Astrocyte (in vitro differentiated cells and primary cell): Measurements from ENCODE around the gene LHX2. TPM values are rescaled to one million over a fixed set of nuclear protein-coding genes. Genes with fewer than 3 reads are reported as not detected.
A peak's percentile ranks its signal among the peaks of the same experiment; 100 is the strongest.

ENCODE experiments used
- DNase-seq: peaks from one replicate; pipeline ENCODE4 v3.0.0-alpha.2; 2010; ENCODE audit warnings: low read depth
- FAIRE-seq: peaks from 2 replicates; lab custom pipeline; 2011; peaks lifted over from hg19 to GRCh38; lab: Jason Lieb, UNC
- H2AFZ ChIP-seq: 2 replicates; pipeline ENCODE4 v1.6.0; 2012; ENCODE audit warnings: low read depth, low read length, inconsistent platforms
- H3K27ac ChIP-seq: 2 replicates; pipeline ENCODE4 v1.5.1; 2011; ENCODE audit warnings: low read depth, low read length, inconsistent platforms
- H3K27me3 ChIP-seq: 2 replicates; pipeline ENCODE4 v1.6.0; 2011; ENCODE audit warnings: low read length, inconsistent platforms; ENCODE audit not compliant: insufficient read depth
- H3K36me3 ChIP-seq: 2 replicates; pipeline ENCODE4 v1.5.1; 2011; ENCODE audit warnings: low read length, inconsistent platforms; ENCODE audit not compliant: insufficient read depth
- H3K4me1 ChIP-seq: 2 replicates; pipeline ENCODE4 v1.5.1; 2011; ENCODE audit warnings: low read length, inconsistent platforms; ENCODE audit not compliant: insufficient read depth
- H3K4me2 ChIP-seq: 2 replicates; pipeline ENCODE4 v1.6.0; 2012; ENCODE audit warnings: low read length, inconsistent platforms
- H3K4me3 ChIP-seq: 2 replicates; pipeline ENCODE4 v1.5.1; 2011; ENCODE audit warnings: low read depth, mild to moderate bottlenecking, low read length, inconsistent platforms; ENCODE audit not compliant: insufficient read depth
- H3K79me2 ChIP-seq: 2 replicates; pipeline ENCODE4 v1.6.0; 2012; ENCODE audit warnings: mild to moderate bottlenecking, low read length, inconsistent platforms; ENCODE audit not compliant: insufficient read depth
- H3K9ac ChIP-seq: 2 replicates; pipeline ENCODE4 v1.6.0; 2012; ENCODE audit warnings: mild to moderate bottlenecking, low read length, inconsistent platforms
- H3K9me3 ChIP-seq: 2 replicates; pipeline ENCODE4 v1.5.1; 2012; ENCODE audit warnings: low read depth, mild to moderate bottlenecking, low read length, inconsistent platforms; ENCODE audit not compliant: insufficient read depth
- H4K20me1 ChIP-seq: 2 replicates; pipeline ENCODE4 v1.6.0; 2012; ENCODE audit warnings: low read length, inconsistent platforms; ENCODE audit not compliant: insufficient read depth
- H3K27ac Mint-ChIP-seq: one replicate; pipeline ENCODE4 v1.8.0; 2021; ENCODE audit warnings: mild to moderate bottlenecking, mixed read lengths; ENCODE audit not compliant: unreplicated experiment
- H3K27me3 Mint-ChIP-seq: one replicate; pipeline ENCODE4 v1.8.0; 2021; ENCODE audit warnings: low read depth, mixed read lengths; ENCODE audit not compliant: unreplicated experiment
- H3K36me3 Mint-ChIP-seq: one replicate; pipeline ENCODE4 v1.8.0; 2021; ENCODE audit warnings: low read depth, mixed read lengths; ENCODE audit not compliant: unreplicated experiment
- H3K4me1 Mint-ChIP-seq: one replicate; pipeline ENCODE4 v1.8.0; 2021; ENCODE audit warnings: low read depth, mixed read lengths; ENCODE audit not compliant: unreplicated experiment
- H3K4me3 Mint-ChIP-seq: one replicate; pipeline ENCODE4 v1.8.0; 2021; ENCODE audit warnings: mild to moderate bottlenecking, moderate library complexity, mixed read lengths; ENCODE audit not compliant: unreplicated experiment
- H3K9me3 Mint-ChIP-seq: one replicate; pipeline ENCODE4 v1.8.0; 2021; ENCODE audit warnings: mild to moderate bottlenecking, mixed read lengths; ENCODE audit not compliant: unreplicated experiment
- CTCF ChIP-seq: IDR thresholded peaks from 2 replicates; pipeline ENCODE4 v1.5.1; 2011; ENCODE audit warnings: low read depth, mild to moderate bottlenecking, inconsistent platforms, low read length, moderate library complexity; ENCODE audit not compliant: insufficient read depth
- EZH2 ChIP-seq: IDR thresholded peaks from 2 replicates; pipeline ENCODE4 v1.6.1; 2012; ENCODE audit warnings: mild to moderate bottlenecking, low read length, inconsistent platforms; ENCODE audit not compliant: insufficient read depth
- total RNA-seq: library from RNA; stranded (reverse); gene quantifications from 2 replicates; pipeline ENCODE4 v1.2.1, GENCODE V29; 2021

LHX2 gene
- total RNA-seq, 1 donor from 2014 or later: 0.14 TPM

- peaks cover 73% of the 10 kb centered on the region for H3K27me3 Mint-ChIP-seq
- DNase-seq (no peak), FAIRE-seq (no peak)
- Histone ChIP-seq H3K4me1 (peaks cover 7% of the 10 kb centered on the region), H2AFZ (no peak overlapping the region), H3K27me3 (peaks cover 50% of the 10 kb centered on the region), H4K20me1 (peaks cover 6% of the 10 kb centered on the region), H3K79me2 (no peaks in the 10 kb centered on the region), H3K9me3 (no peaks in the 10 kb centered on the region), H3K27ac (no peak overlapping the region), H3K9ac (no peak overlapping the region), H3K4me3 (peak overlapping the region; percentile 33), H3K4me2 (peak overlapping the region; percentile 76), H3K36me3 (no peaks in the 10 kb centered on the region)
- H3K4me1 Mint-ChIP-seq: peaks cover 3% of the 10 kb centered on the region
- H3K36me3 Mint-ChIP-seq: no peaks in the 10 kb centered on the region
- no peak overlapping the region for H3K27ac Mint-ChIP-seq
- H3K9me3 Mint-ChIP-seq: peaks cover 2% of the 10 kb centered on the region
- H3K4me3 Mint-ChIP-seq: no peak overlapping the region
- no peak for TF ChIP-seq CTCF
- peak; percentile 73 for TF ChIP-seq EZH2
These were observed 33.7 kb downstream of the LHX2 start for GRCh38 chr9:124045076-124045829.

- Histone ChIP-seq H3K4me2 (peak overlapping the region; percentile 76), H4K20me1 (peaks cover 6% of the 10 kb centered on the region), H3K9me3 (no peaks in the 10 kb centered on the region), H3K27ac (no peak overlapping the region), H3K9ac (no peak overlapping the region), H3K4me3 (no peak overlapping the region), H3K4me1 (peaks cover 7% of the 10 kb centered on the region), H2AFZ (no peak overlapping the region), H3K79me2 (no peaks in the 10 kb centered on the region), H3K36me3 (no peaks in the 10 kb centered on the region), H3K27me3 (peaks cover 51% of the 10 kb centered on the region)
- no peak overlapping the region for H3K4me3 Mint-ChIP-seq
- H3K36me3 Mint-ChIP-seq: no peaks in the 10 kb centered on the region
- no peak for TF ChIP-seq CTCF
- TF ChIP-seq EZH2: peak; percentile 67
- H3K9me3 Mint-ChIP-seq: peaks cover 2% of the 10 kb centered on the region
- H3K27ac Mint-ChIP-seq: no peak overlapping the region
- no peak for DNase-seq
- no peak for FAIRE-seq
- H3K27me3 Mint-ChIP-seq: peaks cover 75% of the 10 kb centered on the region
- H3K4me1 Mint-ChIP-seq: no peaks in the 10 kb centered on the region
These were observed 34.2 kb downstream of the LHX2 start for GRCh38 chr9:124045830-124046177.

GRCh38 chr9:124046189-124046588 is 34.6 kb downstream of the LHX2 start:
- peaks cover 79% of the 10 kb centered on the region for H3K27me3 Mint-ChIP-seq
- H2AFZ ChIP-seq: no peak overlapping the region
- no peak overlapping the region for H3K27ac Mint-ChIP-seq
- no peak overlapping the region for H3K9ac ChIP-seq
- peaks cover 54% of the 10 kb centered on the region for H3K27me3 ChIP-seq
- peaks cover 5% of the 10 kb centered on the region for H3K4me1 ChIP-seq
- H3K4me1 Mint-ChIP-seq: no peaks in the 10 kb centered on the region
- H3K36me3 Mint-ChIP-seq: no peaks in the 10 kb centered on the region
- H3K36me3 ChIP-seq: no peaks in the 10 kb centered on the region
- DNase-seq (no peak), FAIRE-seq (no peak)
- no peak for TF ChIP-seq CTCF
- TF ChIP-seq EZH2: no peak
- no peaks in the 10 kb centered on the region for H3K79me2 ChIP-seq
- no peak overlapping the region for H3K4me3 Mint-ChIP-seq
- no peak overlapping the region for H3K27ac ChIP-seq
- no peak overlapping the region for H3K4me3 ChIP-seq
- peak overlapping the region; percentile 76 for H3K4me2 ChIP-seq
- peaks cover 6% of the 10 kb centered on the region for H4K20me1 ChIP-seq
- peaks cover 2% of the 10 kb centered on the region for H3K9me3 Mint-ChIP-seq
- H3K9me3 ChIP-seq: no peaks in the 10 kb centered on the region
